SK-N-SH (cell line): ENCODE results near the gene GNAT3. TPM values are rescaled to one million over a fixed set of nuclear protein-coding genes. Genes with fewer than 3 reads are reported as not detected.

Experiments
- CTCF ChIA-PET: fragments of 300-600, 350-600 bp; formaldehyde crosslinking; extraction: SDS; loops from one replicate; lab custom pipeline; 2021; lab: Yijun Ruan, JAX
- POLR2A ChIA-PET: fragments of 350-600 bp; sonication (Branson Sonifier 250); formaldehyde crosslinking; extraction: SDS; loops from one replicate; lab custom pipeline; 2020; ENCODE audit warnings: antibody characterized with exemption, inconsistent platforms; lab: Yijun Ruan, JAX
- DNase-seq: peaks from one replicate; pipeline ENCODE4 v3.0.0; 2012
- H2AFZ ChIP-seq: fragments of 200-600 bp; sonication (generic); 2 replicates; pipeline ENCODE4 v1.8.1; 2016; ENCODE audit warnings: antibody characterized with exemption, mild to moderate bottlenecking, low read depth
- H3F3A ChIP-seq: fragments of 200-600 bp; sonication (generic); replicated peaks from 2 replicates; pipeline ENCODE3; 2016; ENCODE audit warnings: antibody characterized with exemption, mild to moderate bottlenecking; ENCODE audit not compliant: insufficient read depth
- H3K27ac ChIP-seq, 2 experiments: fragments of 200-500 bp in 1 of 2; fragments of 200-600 bp in 1 of 2; sonication (Bioruptor generic) in 1 of 2; sonication (generic), shearing (Covaris generic) in 1 of 2; 2 replicates each; pipeline versions ENCODE4 v1.5.1 to v1.6.1; 2014 to 2016; ENCODE audit warnings: low read depth in 2 of 2, inconsistent platforms in 1 of 2, low read length in 1 of 2, mild to moderate bottlenecking in 1 of 2, mixed read lengths in 1 of 2
- H3K27me3 ChIP-seq: fragments of 200-600 bp; sonication (generic), shearing (Covaris generic); 2 replicates; pipeline ENCODE4 v1.6.1; 2016; ENCODE audit warnings: mixed run types; ENCODE audit not compliant: insufficient read depth
- H3K36me3 ChIP-seq, 2 experiments: fragments of 200-500 bp in 1 of 2; fragments of 200-600 bp in 1 of 2; sonication (Bioruptor generic) in 1 of 2; sonication (generic) in 1 of 2; replicated peaks in 1 of 2; 2 replicates each; pipeline versions ENCODE3 to v1.5.1; 2014 to 2016; ENCODE audit warnings: low read length in 1 of 2, mild to moderate bottlenecking in 1 of 2; ENCODE audit not compliant: insufficient read depth in 2 of 2, control insufficient read depth in 1 of 2
- H3K4me1 ChIP-seq, 2 experiments: fragments of 200-500 bp in 1 of 2; fragments of 200-600 bp in 1 of 2; sonication (Bioruptor generic) in 1 of 2; sonication (generic), shearing (Covaris generic) in 1 of 2; 2 replicates each; pipeline versions ENCODE4 v1.5.1 to v1.6.1; 2014 to 2016; ENCODE audit warnings: low read depth in 1 of 2, low read length in 1 of 2, mixed run types in 1 of 2; ENCODE audit not compliant: insufficient read depth in 2 of 2, control insufficient read depth in 1 of 2
- H3K4me2 ChIP-seq: fragments of 200-600 bp; sonication (generic), shearing (Covaris generic); 2 replicates; pipeline ENCODE4 v1.6.1; 2017; ENCODE audit warnings: mixed run types
- H3K4me3 ChIP-seq, 2 experiments: fragments of 200-500 bp in 1 of 2; fragments of 200-600 bp in 1 of 2; sonication (Bioruptor generic) in 1 of 2; sonication (generic), shearing (Covaris generic) in 1 of 2; 2 replicates each; pipeline versions ENCODE4 v1.5.1 to v1.8.1; 2014 to 2016; ENCODE audit warnings: low read depth in 2 of 2, inconsistent platforms in 1 of 2, low read length in 1 of 2, mild to moderate bottlenecking in 1 of 2, mixed read lengths in 1 of 2, moderate library complexity in 1 of 2
- H3K79me2 ChIP-seq: fragments of 200-600 bp; sonication (generic); 2 replicates; pipeline ENCODE4 v1.8.1; 2017; ENCODE audit warnings: mild to moderate bottlenecking; ENCODE audit not compliant: insufficient read depth
- H3K9ac ChIP-seq: fragments of 200-600 bp; sonication (generic); 2 replicates; pipeline ENCODE4 v1.6.1; 2017; ENCODE audit warnings: mixed run types
- H3K9me2 ChIP-seq: fragments of 200-600 bp; sonication (generic); 2 replicates; pipeline ENCODE4 v1.6.1; 2017; ENCODE audit warnings: mixed run types
- H3K9me3 ChIP-seq: fragments of 200-600 bp; sonication (generic); 2 replicates; pipeline ENCODE4 v1.6.1; 2017; ENCODE audit warnings: mixed run types, mild to moderate bottlenecking, moderate library complexity
- H4K20me1 ChIP-seq: fragments of 200-600 bp; sonication (generic); 2 replicates; pipeline ENCODE4 v1.6.1; 2017; ENCODE audit warnings: mild to moderate bottlenecking, mixed run types; ENCODE audit not compliant: insufficient read depth
- CHD2 ChIP-seq: fragments of 150-350 bp; IDR thresholded peaks from 2 replicates; pipeline ENCODE4 v1.6.1; 2018; ENCODE audit warnings: low read length; ENCODE audit not compliant: partially characterized antibody
- CTCF ChIP-seq: fragments of 200-600 bp; sonication (generic); IDR thresholded peaks from 2 replicates; pipeline ENCODE4 v1.6.1; 2017; ENCODE audit warnings: antibody characterized with exemption, mild to moderate bottlenecking, moderate library complexity
- EP300 ChIP-seq, 2 experiments: IDR thresholded peaks; 2 replicates each; pipeline versions ENCODE4 v1.4.0 to v1.6.1; 2012; ENCODE audit warnings: borderline replicate concordance in 1 of 2, low read depth in 1 of 2, low read length in 1 of 2
- FOSL2 ChIP-seq: IDR thresholded peaks from 2 replicates; pipeline ENCODE4 v1.4.0; 2012; ENCODE audit warnings: low read depth, mild to moderate bottlenecking, moderate library complexity, borderline replicate concordance
- FOXJ3 ChIP-seq: sonication (generic); formaldehyde crosslinking; IDR thresholded peaks from 2 replicates; pipeline ENCODE4 v1.5.1; 2020; ENCODE audit warnings: mild to moderate bottlenecking, missing genetic modification reagents
- GABPA ChIP-seq: IDR thresholded peaks from 2 replicates; pipeline ENCODE4 v1.4.0; 2012; ENCODE audit warnings: low read depth, mild to moderate bottlenecking
- GATA2 ChIP-seq: sonication (generic); formaldehyde crosslinking; IDR thresholded peaks from 2 replicates; pipeline ENCODE4 v1.5.0; 2020; ENCODE audit warnings: mild to moderate bottlenecking, missing genetic modification reagents
- JUND ChIP-seq: IDR thresholded peaks from 2 replicates; pipeline ENCODE4 v1.4.0; 2012
- MAX ChIP-seq: IDR thresholded peaks from 2 replicates; pipeline ENCODE4 v1.4.0; 2012; ENCODE audit warnings: low read depth
- MXI1 ChIP-seq: IDR thresholded peaks from 2 replicates; pipeline ENCODE4 v1.6.1; 2012; ENCODE audit warnings: mild to moderate bottlenecking, low read depth, low read length, improper control_type of control experiment
- NFIC ChIP-seq: IDR thresholded peaks from 2 replicates; pipeline ENCODE4 v1.4.0; 2012; ENCODE audit warnings: borderline replicate concordance
- NRF1 ChIP-seq: IDR thresholded peaks from 2 replicates; pipeline ENCODE4 v1.6.1; 2012; ENCODE audit warnings: low read depth, mild to moderate bottlenecking, low read length
- RAD21 ChIP-seq: IDR thresholded peaks from 2 replicates; pipeline ENCODE4 v1.6.1; 2012; ENCODE audit warnings: mild to moderate bottlenecking, low read length
- RCOR1 ChIP-seq: fragments of 150-350 bp; IDR thresholded peaks from 2 replicates; pipeline ENCODE4 v1.6.1; 2017; ENCODE audit warnings: antibody characterized with exemption, low read length
- RFX5 ChIP-seq: IDR thresholded peaks from 2 replicates; pipeline ENCODE4 v1.6.1; 2012; ENCODE audit warnings: mild to moderate bottlenecking, improper control_type of control experiment, low read length
- RXRA ChIP-seq: IDR thresholded peaks from 2 replicates; pipeline ENCODE4 v1.4.0; 2012; ENCODE audit warnings: low read depth, mild to moderate bottlenecking, borderline replicate concordance
- SIN3A ChIP-seq: IDR thresholded peaks from 2 replicates; pipeline ENCODE4 v1.6.1; 2012; ENCODE audit warnings: low read depth, mild to moderate bottlenecking, low read length, moderate library complexity, borderline replicate concordance
- SMC3 ChIP-seq: IDR thresholded peaks from 2 replicates; pipeline ENCODE4 v1.6.1; 2012; ENCODE audit warnings: low read depth, low read length, improper control_type of control experiment
- TCF12 ChIP-seq: IDR thresholded peaks from 2 replicates; pipeline ENCODE4 v1.4.0; 2012
- TEAD4 ChIP-seq: IDR thresholded peaks from 2 replicates; pipeline ENCODE4 v1.4.0; 2012; ENCODE audit warnings: mild to moderate bottlenecking, borderline replicate concordance; ENCODE audit not compliant: insufficient read depth
- USF2 ChIP-seq: fragments of 150-350 bp; IDR thresholded peaks from 2 replicates; pipeline ENCODE4 v1.6.1; 2017; ENCODE audit warnings: antibody characterized with exemption, low read length, low read depth, borderline replicate concordance
- WGBS: methylation state at CpG from one replicate; pipeline ENCODE4 v1.1.6; 2017; ENCODE audit warnings: low lambda C conversion rate; 5-methylcytosine and 5-hydroxymethylcytosine counted together
- polyA plus RNA-seq, 3 experiments: library from polyadenylated mRNA; depleted of rRNA; stranded (reverse); fragments of >200 nt; gene quantifications; 2 replicates each; pipeline ENCODE4 v1.2.3, GENCODE V29; 2012
- TF ChIP-seq, protein P1 (sequence below): fragments of 150-350 bp; IDR thresholded peaks from 2 replicates; pipeline ENCODE4 v1.6.1; 2016; ENCODE audit warnings: mild to moderate bottlenecking, low read depth, low read length
- TF ChIP-seq, protein P2 (sequence below): IDR thresholded peaks from 2 replicates; pipeline ENCODE4; 2012

GNAT3 gene
- polyA plus RNA-seq, 1 of the 3 experiments (the other 2 are of a cell fraction) = not detected

- Histone ChIP-seq H3K4me2 (no peak overlapping the region), H3K9me3 (no peaks in the 10 kb centered on the region), H3K79me2 (no peaks in the 10 kb centered on the region), H3K27ac (peak overlapping the region; percentile 29 to 48; a peak in 3 of 4 replicates), H3K9ac (no peak overlapping the region), H3K4me1 (peaks cover 0 to 5% of the 10 kb centered on the region in 2 experiments; a peak in 2 of 4 replicates), H4K20me1 (no peaks in the 10 kb centered on the region), H3F3A (peaks cover 7% of the 10 kb centered on the region), H3K36me3 (no peaks in the 10 kb centered on the region), H3K9me2 (no peaks in the 10 kb centered on the region), H2AFZ (peak overlapping the region; percentile 56; the same call in 1 of the 2 replicates), H3K4me3 (no peak overlapping the region), H3K27me3 (no peaks in the 10 kb centered on the region)
- DNase-seq = no peak
- CTCF ChIA-PET = interaction anchor here (1.1 kb wide), 1 partner anchor 967 kb away, joined by 3 read pairs; no protein-coding TSS in a partner anchor
- WGBS = 85% methylated on average over 2 of the region's 2 CpGs
- POLR2A ChIA-PET = no interaction called here
- TF ChIP-seq MXI1 = no peak
- TF ChIP-seq, protein P1, sequence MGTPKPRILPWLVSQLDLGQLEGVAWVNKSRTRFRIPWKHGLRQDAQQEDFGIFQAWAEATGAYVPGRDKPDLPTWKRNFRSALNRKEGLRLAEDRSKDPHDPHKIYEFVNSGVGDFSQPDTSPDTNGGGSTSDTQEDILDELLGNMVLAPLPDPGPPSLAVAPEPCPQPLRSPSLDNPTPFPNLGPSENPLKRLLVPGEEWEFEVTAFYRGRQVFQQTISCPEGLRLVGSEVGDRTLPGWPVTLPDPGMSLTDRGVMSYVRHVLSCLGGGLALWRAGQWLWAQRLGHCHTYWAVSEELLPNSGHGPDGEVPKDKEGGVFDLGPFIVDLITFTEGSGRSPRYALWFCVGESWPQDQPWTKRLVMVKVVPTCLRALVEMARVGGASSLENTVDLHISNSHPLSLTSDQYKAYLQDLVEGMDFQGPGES = no peak
- TF ChIP-seq FOSL2 = no peak
- no peak for TF ChIP-seq MAX
- TF ChIP-seq SIN3A = no peak
- no peak for TF ChIP-seq TCF12
- TF ChIP-seq USF2 = no peak
- no peak for TF ChIP-seq FOXJ3
- TF ChIP-seq NFIC = no peak
- TF ChIP-seq RAD21 = no peak
- TF ChIP-seq, all 33 proteins: peak for 0
These were observed 30.5 kb downstream of the GNAT3 start for GRCh38 chr7:80481196-80481884.

DNA sequence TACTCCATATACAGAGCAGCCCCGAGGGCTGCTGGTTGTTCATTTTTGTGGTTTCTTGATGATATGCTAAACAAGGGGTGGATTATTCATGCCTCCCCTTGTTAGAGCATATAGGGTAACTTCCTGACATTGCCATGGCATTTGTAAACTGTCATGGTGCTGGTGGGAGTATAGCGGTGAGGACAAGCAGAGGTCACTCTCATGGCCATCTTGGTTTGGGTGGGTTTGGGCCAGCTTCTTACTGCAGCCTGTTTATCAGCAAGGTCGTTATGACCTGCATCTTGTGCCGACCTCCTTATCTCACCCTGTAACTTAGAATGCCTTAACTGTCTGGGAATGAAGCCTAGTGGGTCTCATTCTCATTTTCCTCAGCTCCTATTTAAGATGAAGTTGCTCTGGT lies 31.3 kb downstream of the GNAT3 start:
- H3K4me1 ChIP-seq = peaks cover 0 to 5% of the 10 kb centered on the region in 2 experiments; a peak in 2 of 4 replicates
- H3K4me2 ChIP-seq = no peak overlapping the region
- H3F3A ChIP-seq = peaks cover 7% of the 10 kb centered on the region
- H3K9me2 ChIP-seq = no peaks in the 10 kb centered on the region
- H3K36me3 ChIP-seq = no peaks in the 10 kb centered on the region
- H3K79me2 ChIP-seq = no peaks in the 10 kb centered on the region
- H3K9me3 ChIP-seq = no peaks in the 10 kb centered on the region
- no peaks in the 10 kb centered on the region for H4K20me1 ChIP-seq
- no peak overlapping the region for H3K4me3 ChIP-seq
- no peak overlapping the region for H3K9ac ChIP-seq
- peak overlapping the region; percentile 56; the same call in 1 of the 2 replicates for H2AFZ ChIP-seq
- WGBS = 76% methylated on average over 4 of the region's 4 CpGs
- no peak for DNase-seq
- H3K27me3 ChIP-seq = no peaks in the 10 kb centered on the region
- TF ChIP-seq GABPA (no peak), RFX5 (no peak), RCOR1 (no peak), TEAD4 (no peak), RXRA (no peak), JUND (no peak), EP300 (IDR thresholded peaks at IDR 0.05; ENCODE audit: borderline replicate concordance in 1 of 2, low read depth in 1 of 2, low read length in 1 of 2) (no peak), CHD2 (no peak), MAX (no peak), GATA2 (CRISPR knock-in tag) (no peak), CTCF (no peak), FOXJ3 (no peak), NRF1 (no peak), TCF12 (no peak), SMC3 (no peak), NFIC (no peak)
- TF ChIP-seq, protein P2, sequence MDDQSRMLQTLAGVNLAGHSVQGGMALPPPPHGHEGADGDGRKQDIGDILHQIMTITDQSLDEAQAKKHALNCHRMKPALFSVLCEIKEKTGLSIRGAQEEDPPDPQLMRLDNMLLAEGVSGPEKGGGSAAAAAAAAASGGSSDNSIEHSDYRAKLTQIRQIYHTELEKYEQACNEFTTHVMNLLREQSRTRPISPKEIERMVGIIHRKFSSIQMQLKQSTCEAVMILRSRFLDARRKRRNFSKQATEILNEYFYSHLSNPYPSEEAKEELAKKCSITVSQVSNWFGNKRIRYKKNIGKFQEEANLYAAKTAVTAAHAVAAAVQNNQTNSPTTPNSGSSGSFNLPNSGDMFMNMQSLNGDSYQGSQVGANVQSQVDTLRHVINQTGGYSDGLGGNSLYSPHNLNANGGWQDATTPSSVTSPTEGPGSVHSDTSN = no peak
- ChIA-PET POLR2A (no interaction called here), CTCF (interaction anchor here (1.1 kb wide), 1 partner anchor 968 kb away, joined by 3 read pairs; no protein-coding TSS in a partner anchor)
- peak overlapping the region in 1 of 2 experiments; percentile 29; a peak in 3 of 4 replicates for H3K27ac ChIP-seq
